ENCODE data around the gene C2CD2.

The C2CD2 gene

GRCh38 chr21:41914965-41915364 lies 38.9 kb downstream of the C2CD2 start:
- H3K4me3 ChIP-seq (replicated peaks; ENCODE audit: low read depth, low read length), result no peak overlapping the region
- TF ChIP-seq CTCF (IDR thresholded peaks at IDR 0.05; ENCODE audit: low read length, missing control alignments), result no peak
- no peak for DNase-seq (ENCODE audit: low read depth)

GRCh38 chr21:41914358-41914757 lies 39.5 kb downstream of the C2CD2 start:
- no peak for TF ChIP-seq CTCF (IDR thresholded peaks at IDR 0.05; ENCODE audit: low read length, missing control alignments)
- DNase-seq (ENCODE audit: low read depth), result no peak
- H3K4me3 ChIP-seq (replicated peaks; ENCODE audit: low read depth, low read length), result no peak overlapping the region

GRCh38 chr21:41913230-41913629 lies 40.6 kb downstream of the C2CD2 start:
- DNase-seq (ENCODE audit: low read depth), result no peak
- no peak for TF ChIP-seq CTCF (IDR thresholded peaks at IDR 0.05; ENCODE audit: low read length, missing control alignments)
- no peak overlapping the region for H3K4me3 ChIP-seq (replicated peaks; ENCODE audit: low read depth, low read length)

GRCh38 chr21:41908829-41909228 lies 45.0 kb downstream of the C2CD2 start:
- no peak for DNase-seq (ENCODE audit: low read depth)
- H3K4me3 ChIP-seq (replicated peaks; ENCODE audit: low read depth, low read length), result no peak overlapping the region
- TF ChIP-seq CTCF (IDR thresholded peaks at IDR 0.05; ENCODE audit: low read length, missing control alignments), result no peak

GRCh38 chr21:41907496-41908258 lies 46.1 kb downstream of the C2CD2 start:
- DNase-seq (ENCODE audit: low read depth), result no peak
- H3K4me3 ChIP-seq (replicated peaks; ENCODE audit: low read depth, low read length), result no peak overlapping the region
- no peak for TF ChIP-seq CTCF (IDR thresholded peaks at IDR 0.05; ENCODE audit: low read length, missing control alignments)

GRCh38 chr21:41906770-41907169 lies 47.0 kb downstream of the C2CD2 start:
- TF ChIP-seq CTCF (IDR thresholded peaks at IDR 0.05; ENCODE audit: low read length, missing control alignments), result no peak
- no peak for DNase-seq (ENCODE audit: low read depth)
- H3K4me3 ChIP-seq (replicated peaks; ENCODE audit: low read depth, low read length), result no peak overlapping the region

Measured in fibroblast of pulmonary artery (primary cell).